NCI-H2107 (cell line): ENCODE data around the gene SIK3.

Source experiments
- DNase-seq: peaks from one replicate; lab custom pipeline; 2025; lab: John Stamatoyannopoulos, UW

The SIK3 gene

GRCh38 chr11:117110294-117110950, 12.2 kb upstream of the SIK3 start:
- no peak for DNase-seq

GRCh38 chr11:117107701-117108590, 9.7 kb upstream of the SIK3 start:
- DNase-seq: no peak

GRCh38 chr11:117100556-117100955, 2.3 kb upstream of the SIK3 start:
- no peak for DNase-seq

- DNase-seq: no peak
These were observed 1.5 kb upstream of the SIK3 start for GRCh38 chr11:117099696-117100095.

- no peak for DNase-seq
These were observed 599 bp downstream of the SIK3 start for GRCh38 chr11:117097389-117098268.

GRCh38 chr11:117097014-117097388, 1.2 kb downstream of the SIK3 start:
- DNase-seq: no peak

- no peak for DNase-seq
These were observed 1.8 kb downstream of the SIK3 start for GRCh38 chr11:117096201-117096991.

- DNase-seq: no peak
These were observed 2.7 kb downstream of the SIK3 start for GRCh38 chr11:117095284-117096161.

- no peak for DNase-seq
These were observed 3.5 kb downstream of the SIK3 start for GRCh38 chr11:117094776-117095175.

- no peak for DNase-seq
These were observed 5.2 kb downstream of the SIK3 start for GRCh38 chr11:117092951-117093590.

- DNase-seq: no peak
These were observed 6.3 kb downstream of the SIK3 start for GRCh38 chr11:117091753-117092477.

GRCh38 chr11:117090111-117090706, 8.0 kb downstream of the SIK3 start:
- no peak for DNase-seq

- no peak for DNase-seq
These were observed 8.5 kb downstream of the SIK3 start for GRCh38 chr11:117089685-117090084.

- no peak for DNase-seq
These were observed 10.8 kb downstream of the SIK3 start for GRCh38 chr11:117087446-117087845.

- no peak for DNase-seq
These were observed 13.2 kb downstream of the SIK3 start for GRCh38 chr11:117084992-117085391.

- no peak for DNase-seq
These were observed 15.0 kb downstream of the SIK3 start for GRCh38 chr11:117083011-117083935.

GRCh38 chr11:117081908-117082307, 16.3 kb downstream of the SIK3 start:
- DNase-seq: no peak

- no peak for DNase-seq
These were observed 17.9 kb downstream of the SIK3 start for GRCh38 chr11:117080370-117080769.
